ENCODE measurements around the gene SLC22A4.

SLC22A4 gene

DNA sequence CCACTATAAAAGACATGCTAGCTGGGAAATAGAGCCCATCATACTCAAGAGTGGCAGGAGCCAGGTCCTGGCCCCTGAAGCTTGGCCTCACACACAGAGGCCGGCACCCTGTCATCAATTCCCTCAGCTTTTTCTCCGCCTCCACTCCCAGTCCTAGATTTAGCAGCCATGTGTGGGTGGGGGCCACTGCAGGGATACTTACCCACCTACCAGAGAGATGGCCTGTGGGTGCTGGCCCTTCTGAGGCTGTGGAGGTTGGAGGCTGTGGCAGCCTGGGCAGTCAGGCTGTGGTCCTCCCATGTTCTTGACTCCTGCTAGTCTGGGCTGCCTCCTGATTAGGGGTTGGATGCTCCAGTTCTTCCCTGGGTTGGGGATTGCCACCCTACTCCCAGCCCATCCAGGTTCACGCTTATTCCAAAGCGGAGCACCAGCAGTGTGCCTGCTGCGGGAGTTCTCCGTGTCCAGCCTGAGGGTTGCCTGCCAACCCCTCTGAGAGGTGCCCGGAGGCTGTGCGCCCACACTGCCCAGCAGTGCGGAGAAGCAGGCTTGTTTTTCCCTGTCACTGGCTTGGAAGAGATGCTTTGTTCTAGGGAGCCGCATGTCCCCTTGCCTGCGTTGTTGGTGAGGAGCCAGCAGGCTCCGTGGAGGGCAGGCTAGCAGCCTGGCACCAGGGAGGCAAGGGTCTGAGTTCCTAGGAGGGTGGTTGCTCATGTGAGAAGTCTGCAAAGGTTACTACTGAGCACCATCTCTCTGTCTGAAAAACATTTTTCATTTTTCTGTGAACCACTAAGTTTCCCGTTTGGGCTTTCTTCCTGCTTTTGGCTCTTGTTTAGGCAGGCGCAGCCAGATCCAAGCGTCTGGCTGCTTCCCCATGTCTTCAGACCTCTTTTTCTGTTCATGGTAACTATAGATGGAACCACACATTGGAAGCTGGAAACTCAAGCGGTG is 82.8 kb downstream of the SLC22A4 start:
- TF ChIP-seq, protein P1, sequence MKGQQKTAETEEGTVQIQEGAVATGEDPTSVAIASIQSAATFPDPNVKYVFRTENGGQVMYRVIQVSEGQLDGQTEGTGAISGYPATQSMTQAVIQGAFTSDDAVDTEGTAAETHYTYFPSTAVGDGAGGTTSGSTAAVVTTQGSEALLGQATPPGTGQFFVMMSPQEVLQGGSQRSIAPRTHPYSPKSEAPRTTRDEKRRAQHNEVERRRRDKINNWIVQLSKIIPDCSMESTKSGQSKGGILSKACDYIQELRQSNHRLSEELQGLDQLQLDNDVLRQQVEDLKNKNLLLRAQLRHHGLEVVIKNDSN (IDR thresholded peaks at IDR 0.05): no peak
- TF ChIP-seq TEAD4 (IDR thresholded peaks at IDR 0.05): no peak

DNA sequence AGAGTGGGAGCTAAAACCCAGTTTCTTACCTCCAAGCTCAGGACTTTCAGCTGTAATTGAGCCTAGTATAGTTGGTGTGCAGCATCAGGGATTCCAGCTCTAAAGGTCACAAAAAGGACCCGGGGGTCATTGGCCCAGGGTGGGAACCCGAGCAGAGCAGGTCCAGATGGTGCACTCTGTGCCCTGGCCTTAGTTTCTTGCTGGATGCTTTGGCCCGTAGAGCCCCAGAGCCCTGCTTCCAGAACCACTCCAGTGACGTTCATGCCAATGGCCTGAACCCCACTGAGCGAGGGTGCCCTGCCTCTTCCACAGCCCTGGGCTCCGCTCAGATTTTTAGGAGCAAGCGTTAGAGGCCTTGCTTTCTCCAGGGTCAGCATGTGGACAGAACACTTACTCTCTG is 83.5 kb downstream of the SLC22A4 start:
- TF ChIP-seq EGR1 (IDR thresholded peaks at IDR 0.05) (no peak), CREB1 (IDR thresholded peaks at IDR 0.05; ENCODE audit: low read depth) (no peak), CEBPB (IDR thresholded peaks at IDR 0.05) (no peak), RAD21 (IDR thresholded peaks at IDR 0.05; ENCODE audit: low read depth) (no peak), NFIC (IDR thresholded peaks at IDR 0.05) (no peak), TEAD4 (IDR thresholded peaks at IDR 0.05) (no peak), TCF12 (IDR thresholded peaks at IDR 0.05; ENCODE audit: low read depth) (no peak), YY1 (IDR thresholded peaks at IDR 0.05; ENCODE audit: low read depth) (no peak), TAF1 (IDR thresholded peaks at IDR 0.05; ENCODE audit: low read depth) (no peak), ZBTB7A (IDR thresholded peaks at IDR 0.05; ENCODE audit: low read depth) (no peak), FOXM1 (IDR thresholded peaks at IDR 0.05; ENCODE audit: borderline replicate concordance, low read depth) (no peak), EP300 (IDR thresholded peaks at IDR 0.05; ENCODE audit: borderline replicate concordance) (no peak)
- TF ChIP-seq, protein P1 (IDR thresholded peaks at IDR 0.05): no peak
- TF ChIP-seq, protein P2, sequence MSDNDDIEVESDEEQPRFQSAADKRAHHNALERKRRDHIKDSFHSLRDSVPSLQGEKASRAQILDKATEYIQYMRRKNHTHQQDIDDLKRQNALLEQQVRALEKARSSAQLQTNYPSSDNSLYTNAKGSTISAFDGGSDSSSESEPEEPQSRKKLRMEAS (IDR thresholded peaks at IDR 0.05): no peak
- TF ChIP-seq, protein P3, sequence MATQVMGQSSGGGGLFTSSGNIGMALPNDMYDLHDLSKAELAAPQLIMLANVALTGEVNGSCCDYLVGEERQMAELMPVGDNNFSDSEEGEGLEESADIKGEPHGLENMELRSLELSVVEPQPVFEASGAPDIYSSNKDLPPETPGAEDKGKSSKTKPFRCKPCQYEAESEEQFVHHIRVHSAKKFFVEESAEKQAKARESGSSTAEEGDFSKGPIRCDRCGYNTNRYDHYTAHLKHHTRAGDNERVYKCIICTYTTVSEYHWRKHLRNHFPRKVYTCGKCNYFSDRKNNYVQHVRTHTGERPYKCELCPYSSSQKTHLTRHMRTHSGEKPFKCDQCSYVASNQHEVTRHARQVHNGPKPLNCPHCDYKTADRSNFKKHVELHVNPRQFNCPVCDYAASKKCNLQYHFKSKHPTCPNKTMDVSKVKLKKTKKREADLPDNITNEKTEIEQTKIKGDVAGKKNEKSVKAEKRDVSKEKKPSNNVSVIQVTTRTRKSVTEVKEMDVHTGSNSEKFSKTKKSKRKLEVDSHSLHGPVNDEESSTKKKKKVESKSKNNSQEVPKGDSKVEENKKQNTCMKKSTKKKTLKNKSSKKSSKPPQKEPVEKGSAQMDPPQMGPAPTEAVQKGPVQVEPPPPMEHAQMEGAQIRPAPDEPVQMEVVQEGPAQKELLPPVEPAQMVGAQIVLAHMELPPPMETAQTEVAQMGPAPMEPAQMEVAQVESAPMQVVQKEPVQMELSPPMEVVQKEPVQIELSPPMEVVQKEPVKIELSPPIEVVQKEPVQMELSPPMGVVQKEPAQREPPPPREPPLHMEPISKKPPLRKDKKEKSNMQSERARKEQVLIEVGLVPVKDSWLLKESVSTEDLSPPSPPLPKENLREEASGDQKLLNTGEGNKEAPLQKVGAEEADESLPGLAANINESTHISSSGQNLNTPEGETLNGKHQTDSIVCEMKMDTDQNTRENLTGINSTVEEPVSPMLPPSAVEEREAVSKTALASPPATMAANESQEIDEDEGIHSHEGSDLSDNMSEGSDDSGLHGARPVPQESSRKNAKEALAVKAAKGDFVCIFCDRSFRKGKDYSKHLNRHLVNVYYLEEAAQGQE (IDR thresholded peaks at IDR 0.05; ENCODE audit: low read depth): no peak

DNA sequence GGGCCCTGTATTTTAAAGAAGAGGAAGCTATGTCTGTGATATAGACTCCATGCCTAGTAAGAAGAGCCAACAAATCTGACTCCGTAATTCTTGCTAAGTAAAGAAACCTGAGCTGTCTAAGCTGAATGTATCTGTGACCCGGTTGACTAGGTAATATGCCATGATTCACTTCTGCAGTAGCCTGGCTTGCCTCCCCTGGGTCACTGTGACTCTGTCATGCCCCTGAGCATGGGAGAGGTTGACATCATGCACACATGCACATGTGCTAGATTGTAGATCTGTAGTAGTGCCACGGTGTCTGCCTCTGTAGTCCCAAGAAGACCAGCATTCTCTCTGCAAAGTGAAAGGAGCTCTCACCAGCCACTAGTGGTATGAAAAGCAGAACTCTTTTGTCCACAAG is 84.4 kb downstream of the SLC22A4 start:
- no peak for TF ChIP-seq YY1 (IDR thresholded peaks at IDR 0.05; ENCODE audit: low read depth)
- TF ChIP-seq, protein P2 (IDR thresholded peaks at IDR 0.05): peak; percentile 6; the same call in 1 of the 2 replicates
- TF ChIP-seq, protein P3 (IDR thresholded peaks at IDR 0.05; ENCODE audit: low read depth): no peak

DNA sequence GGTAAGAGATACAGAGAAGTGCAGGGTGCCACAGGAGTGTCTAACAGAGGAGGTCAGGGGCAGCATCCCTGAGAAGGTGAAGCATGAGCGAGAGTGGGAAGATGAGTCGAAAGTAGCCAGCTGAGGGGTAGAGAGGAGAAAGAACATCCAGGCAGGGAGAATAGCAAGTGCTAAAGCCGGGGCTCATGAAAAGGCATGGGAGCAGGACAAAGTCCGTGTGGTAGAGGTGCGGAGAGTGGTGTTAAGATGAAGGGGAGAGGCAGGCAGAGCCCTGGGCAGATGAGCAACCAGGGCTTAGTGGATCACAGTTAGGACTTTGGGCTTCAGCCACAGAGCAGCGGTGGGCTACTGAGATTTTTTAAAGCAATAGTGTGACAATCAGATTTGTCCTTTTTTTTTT is 85.9 kb downstream of the SLC22A4 start:
- TF ChIP-seq FOXM1 (IDR thresholded peaks at IDR 0.05; ENCODE audit: borderline replicate concordance, low read depth) (no peak), TEAD4 (IDR thresholded peaks at IDR 0.05) (no peak), RAD21 (IDR thresholded peaks at IDR 0.05; ENCODE audit: low read depth) (no peak), ZBTB7A (IDR thresholded peaks at IDR 0.05; ENCODE audit: low read depth) (no peak), NFIC (IDR thresholded peaks at IDR 0.05) (no peak)
- TF ChIP-seq, protein P3 (IDR thresholded peaks at IDR 0.05; ENCODE audit: low read depth): no peak
- TF ChIP-seq, protein P1 (IDR thresholded peaks at IDR 0.05): no peak

Data from Ishikawa (cell line).